Activated CD8-positive, alpha-beta T cell treated with anti-CD3 and anti-CD28 coated beads for 36 hours (primary cell): ENCODE measurements around the gene OR2D3. TPM values are rescaled to one million over a fixed set of nuclear protein-coding genes. Genes with fewer than 3 reads are reported as not detected.
"Not testable (repeated sequence)": the region's sequence is repeated elsewhere in the genome, so short reads cannot be mapped to it uniquely, and the experiment has no call there.

ENCODE experiments used
- ATAC-seq: fragments of 200-7000 bp; cut with Tn5 transposase; one replicate; pipeline ENCODE4 v1.10.0; 2021; ENCODE audit warnings: mild to moderate bottlenecking, moderate library complexity
- CTCF ChIA-PET: fragments of 350-600 bp; sonication (Branson Sonifier 250); formaldehyde crosslinking; loops from one replicate; lab custom pipeline; 2021; ENCODE audit warnings: antibody characterized with exemption; lab: Charles Lee
- POLR2A ChIA-PET: fragments of 350-600 bp; sonication (Branson Sonifier 250); formaldehyde crosslinking; loops from one replicate; lab custom pipeline; 2021; ENCODE audit warnings: antibody characterized with exemption; lab: Charles Lee
- DNase-seq: peaks from one replicate; pipeline ENCODE4 v3.0.0-alpha.2; 2020
- H3K27ac Mint-ChIP-seq: one replicate; pipeline ENCODE4 v1.8.0; 2021; ENCODE audit warnings: mild to moderate bottlenecking, mixed read lengths
- H3K27me3 Mint-ChIP-seq: one replicate; pipeline ENCODE4 v1.8.0; 2021; ENCODE audit warnings: mixed read lengths
- H3K36me3 Mint-ChIP-seq: one replicate; pipeline ENCODE4 v1.8.0; 2021; ENCODE audit warnings: low read depth, mixed read lengths
- H3K4me1 Mint-ChIP-seq: one replicate; pipeline ENCODE4 v1.8.0; 2021; ENCODE audit warnings: low read depth, mixed read lengths
- H3K4me3 Mint-ChIP-seq: one replicate; pipeline ENCODE4 v1.8.0; 2021; ENCODE audit warnings: mild to moderate bottlenecking, moderate library complexity, mixed read lengths
- H3K9me3 Mint-ChIP-seq: one replicate; pipeline ENCODE4 v1.8.0; 2021; ENCODE audit warnings: mixed read lengths
- intact Hi-C: fragments of 100-400 bp; cut with micrococcal nuclease; formaldehyde crosslinking; loops from one replicate; pipeline ENCODE4 v1.10.0; 2022
- total RNA-seq, 2 experiments: library from RNA; stranded (reverse); gene quantifications; one replicate each; pipeline ENCODE4 v1.2.3, GENCODE V29; 2021
- TF ChIP-seq, protein P1 (sequence below): fragments of 200-600 bp; IDR thresholded peaks from one replicate; pipeline ENCODE4 v1.8.0; 2022; ENCODE audit warnings: antibody characterized with exemption, mild to moderate bottlenecking

Gene OR2D3
- total RNA-seq, 2 experiments from 2014 or later = not detected

DNA sequence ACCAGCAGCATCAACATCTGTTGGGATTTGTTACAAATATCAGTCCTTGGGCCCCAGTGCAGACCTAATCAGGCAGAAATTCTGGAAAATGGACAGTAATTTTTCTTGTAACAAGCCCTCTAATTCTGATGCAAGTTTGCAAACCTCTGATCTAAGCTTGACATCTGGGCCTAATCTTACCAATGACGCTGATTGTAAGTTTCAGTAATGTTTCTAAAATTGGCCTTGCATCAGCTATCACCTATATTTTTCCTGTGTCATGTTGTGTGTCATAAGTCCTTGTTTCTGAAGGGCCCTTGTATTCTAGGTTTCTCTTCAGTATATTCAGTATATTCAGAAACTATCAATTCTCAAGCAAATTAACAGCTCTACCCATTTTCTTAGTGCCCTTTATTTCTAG is 41.9 kb downstream of the OR2D3 start:
- ATAC-seq (no peak), DNase-seq (no peak)
- POLR2A ChIA-PET = no interaction called here
- peaks cover 2% of the 10 kb centered on the region for H3K9me3 Mint-ChIP-seq
- no peaks in the 10 kb centered on the region for H3K36me3 Mint-ChIP-seq
- no peak overlapping the region for H3K4me3 Mint-ChIP-seq
- H3K27ac Mint-ChIP-seq = no peak overlapping the region
- TF ChIP-seq, protein P1, sequence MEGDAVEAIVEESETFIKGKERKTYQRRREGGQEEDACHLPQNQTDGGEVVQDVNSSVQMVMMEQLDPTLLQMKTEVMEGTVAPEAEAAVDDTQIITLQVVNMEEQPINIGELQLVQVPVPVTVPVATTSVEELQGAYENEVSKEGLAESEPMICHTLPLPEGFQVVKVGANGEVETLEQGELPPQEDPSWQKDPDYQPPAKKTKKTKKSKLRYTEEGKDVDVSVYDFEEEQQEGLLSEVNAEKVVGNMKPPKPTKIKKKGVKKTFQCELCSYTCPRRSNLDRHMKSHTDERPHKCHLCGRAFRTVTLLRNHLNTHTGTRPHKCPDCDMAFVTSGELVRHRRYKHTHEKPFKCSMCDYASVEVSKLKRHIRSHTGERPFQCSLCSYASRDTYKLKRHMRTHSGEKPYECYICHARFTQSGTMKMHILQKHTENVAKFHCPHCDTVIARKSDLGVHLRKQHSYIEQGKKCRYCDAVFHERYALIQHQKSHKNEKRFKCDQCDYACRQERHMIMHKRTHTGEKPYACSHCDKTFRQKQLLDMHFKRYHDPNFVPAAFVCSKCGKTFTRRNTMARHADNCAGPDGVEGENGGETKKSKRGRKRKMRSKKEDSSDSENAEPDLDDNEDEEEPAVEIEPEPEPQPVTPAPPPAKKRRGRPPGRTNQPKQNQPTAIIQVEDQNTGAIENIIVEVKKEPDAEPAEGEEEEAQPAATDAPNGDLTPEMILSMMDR = no peak
- CTCF ChIA-PET = no interaction called here
- no peaks in the 10 kb centered on the region for H3K27me3 Mint-ChIP-seq
- H3K4me1 Mint-ChIP-seq = no peaks in the 10 kb centered on the region
- intact Hi-C loops = no loop called here

DNA sequence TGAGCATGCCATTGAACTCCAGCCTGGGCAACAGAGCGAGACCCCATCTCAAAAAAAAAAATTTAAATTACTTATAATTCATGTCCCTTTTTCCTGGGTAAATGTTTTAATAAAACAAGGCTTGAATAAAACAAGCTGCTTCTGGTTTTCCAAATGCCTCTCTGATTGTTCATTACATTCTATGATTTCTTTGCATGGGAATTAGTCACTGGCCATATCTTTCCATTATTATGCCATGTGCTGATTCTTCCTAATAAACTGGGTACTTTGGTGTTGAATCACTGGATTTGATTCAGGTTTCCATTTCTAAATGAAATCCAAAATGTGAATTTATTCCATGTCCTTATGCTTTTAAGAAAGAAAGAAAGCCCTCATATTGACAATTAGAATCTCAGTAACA is 48.0 kb downstream of the OR2D3 start:
- H3K4me3 Mint-ChIP-seq = no peak overlapping the region
- no peaks in the 10 kb centered on the region for H3K36me3 Mint-ChIP-seq

DNA sequence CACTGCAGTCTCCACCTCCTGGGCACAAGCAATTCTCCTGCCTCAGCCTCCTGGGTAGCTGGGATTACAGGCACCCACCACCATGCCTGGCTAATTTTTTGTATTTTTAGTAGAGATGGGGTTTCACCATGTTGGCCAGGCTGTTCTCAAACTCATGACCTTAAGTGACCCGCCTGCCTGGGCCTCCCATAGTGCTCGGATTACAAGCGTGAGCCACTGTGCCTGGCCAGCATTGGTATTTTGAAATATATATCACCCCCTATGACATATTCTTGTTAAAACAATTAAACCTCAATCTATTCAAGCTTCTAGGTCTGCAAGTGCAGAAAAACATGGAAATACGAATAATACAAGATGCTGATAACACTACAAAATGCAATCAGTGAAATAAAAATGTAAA is 49.1 kb downstream of the OR2D3 start:
- ATAC-seq, H3K27ac Mint-ChIP-seq, intact Hi-C loops, DNase-seq, H3K4me1 Mint-ChIP-seq, H3K9me3 Mint-ChIP-seq, H3K4me3 Mint-ChIP-seq, POLR2A ChIA-PET, H3K27me3 Mint-ChIP-seq, CTCF ChIA-PET, H3K36me3 Mint-ChIP-seq: not testable (repeated sequence)

More for the DNA sequence above, 48.0 kb downstream of the OR2D3 start:
- intact Hi-C loops = no loop called here
- Mint-ChIP-seq H3K27me3 (no peaks in the 10 kb centered on the region), H3K27ac (no peak overlapping the region), H3K4me1 (no peaks in the 10 kb centered on the region), H3K9me3 (peaks cover 2% of the 10 kb centered on the region)
- ATAC-seq = no peak
- ChIA-PET CTCF (interaction anchor here (0.6 kb wide), 1 partner anchor 157 kb away, joined by 3 read pairs; no protein-coding TSS in a partner anchor), POLR2A (no interaction called here)
- TF ChIP-seq, protein P1 = no peak
- no peak for DNase-seq

Other genes with a start within 250 kb of the OR2D3 start
- 100 to 1,000 TPM; 140 to 144 TPM for gene MRPL17, start 237.7 kb upstream of the OR2D3 start, total RNA-seq
- under 1 TPM; 0.29 to 0.45 TPM for gene OR2AG2, start 149.0 kb upstream of the OR2D3 start, total RNA-seq
- gene OR2AG1, start 138.0 kb upstream of the OR2D3 start, total RNA-seq = not detected
- gene OR6A2, start 121.3 kb upstream of the OR2D3 start, total RNA-seq = under 1 TPM; 0.16 to 0.38 TPM
- not detected for gene OR10A5, start 75.3 kb upstream of the OR2D3 start, total RNA-seq
- not detected for gene OR10A2, start 57.9 kb upstream of the OR2D3 start, total RNA-seq
- gene OR10A4, start 44.4 kb upstream of the OR2D3 start, total RNA-seq = not detected
- not detected for gene OR2D2, start 28.5 kb upstream of the OR2D3 start, total RNA-seq
- gene ZNF215, start 5.4 kb downstream of the OR2D3 start, total RNA-seq = 1 to 10 TPM; 2.2 to 2.5 TPM
- not detected for gene ZNF214, start 99.3 kb downstream of the OR2D3 start, total RNA-seq
- gene NLRP14, start 99.5 kb downstream of the OR2D3 start, total RNA-seq = under 1 TPM; 0.11 to 0.16 TPM
- not detected for gene RBMXL2, start 168.0 kb downstream of the OR2D3 start, total RNA-seq